ENCODE data around the gene SLC6A19.
"Not testable (repeated sequence)": the region's sequence is repeated elsewhere in the genome, so short reads cannot be mapped to it uniquely, and the experiment has no call there.

The SLC6A19 gene

GRCh38 chr5:1226231-1226630 lies 24.8 kb downstream of the SLC6A19 start:
- no peak for DNase-seq

- no peak for DNase-seq
Measured at GRCh38 chr5:1226839-1227581, 25.6 kb downstream of the SLC6A19 start.

DNA sequence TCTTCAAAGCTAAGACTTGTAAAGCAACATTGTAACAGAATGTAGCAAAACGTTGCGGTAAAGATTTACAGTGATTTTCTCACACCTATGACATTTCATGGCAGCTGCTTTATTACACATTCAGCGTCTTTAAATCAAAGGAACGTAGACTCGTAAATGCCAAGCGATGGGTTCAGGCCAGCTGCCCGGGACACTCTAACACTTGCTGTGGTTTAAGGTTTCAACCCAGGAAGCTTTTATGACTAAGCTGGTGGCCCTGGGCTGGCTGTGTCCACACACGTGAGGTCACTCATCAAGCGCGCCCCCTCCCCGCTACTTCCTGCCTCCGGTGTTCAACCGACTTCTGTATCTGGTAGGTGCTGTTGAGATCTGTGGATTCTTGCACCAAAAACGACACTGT lies 26.3 kb downstream of the SLC6A19 start:
- DNase-seq = no peak

- no peak for DNase-seq
Measured at GRCh38 chr5:1228120-1228519, 26.7 kb downstream of the SLC6A19 start.

DNA sequence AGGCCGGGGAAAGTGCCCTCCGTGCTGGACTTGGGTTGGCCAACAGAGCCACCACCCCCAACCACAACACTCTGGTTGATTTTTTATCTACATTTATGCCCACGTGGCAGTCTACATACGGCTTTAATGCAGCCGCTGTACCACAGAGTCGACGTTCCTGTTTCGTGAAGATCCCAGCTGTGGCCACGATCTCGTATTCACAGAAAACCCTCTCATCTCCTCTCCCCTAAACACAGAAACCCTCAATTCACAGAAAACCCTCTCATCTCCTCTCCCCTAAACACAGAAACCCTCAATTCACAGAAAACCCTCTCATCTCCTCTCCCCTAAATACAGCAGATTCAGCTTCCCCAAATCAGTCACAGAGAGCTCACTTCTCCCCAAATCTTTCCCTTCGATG lies 27.6 kb downstream of the SLC6A19 start:
- not testable (repeated sequence) for DNase-seq

- DNase-seq = no peak
Measured at GRCh38 chr5:1229822-1230221, 28.4 kb downstream of the SLC6A19 start.

DNA sequence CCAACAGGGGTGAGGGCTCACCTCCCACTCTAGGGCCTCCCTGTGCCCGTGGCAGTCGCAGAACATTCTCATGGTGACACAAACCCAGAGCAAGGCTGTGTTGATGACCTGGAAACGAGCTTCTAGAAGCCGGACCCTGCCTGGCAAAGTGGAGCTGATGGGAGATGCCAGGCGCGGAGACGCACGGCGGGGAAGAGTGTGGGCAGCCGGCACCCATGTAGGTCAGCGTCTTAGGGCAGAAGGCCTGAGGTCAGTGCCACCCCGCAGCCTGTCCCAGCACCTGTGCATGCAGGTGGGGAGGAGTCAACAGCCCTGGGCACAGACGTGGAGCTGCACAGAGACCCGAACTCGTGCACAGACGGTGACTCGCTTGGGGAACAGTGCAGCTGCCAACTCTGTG lies 29.2 kb downstream of the SLC6A19 start:
- no peak for DNase-seq

- no peak for DNase-seq
Measured at GRCh38 chr5:1231354-1231905, 30.0 kb downstream of the SLC6A19 start.

DNA sequence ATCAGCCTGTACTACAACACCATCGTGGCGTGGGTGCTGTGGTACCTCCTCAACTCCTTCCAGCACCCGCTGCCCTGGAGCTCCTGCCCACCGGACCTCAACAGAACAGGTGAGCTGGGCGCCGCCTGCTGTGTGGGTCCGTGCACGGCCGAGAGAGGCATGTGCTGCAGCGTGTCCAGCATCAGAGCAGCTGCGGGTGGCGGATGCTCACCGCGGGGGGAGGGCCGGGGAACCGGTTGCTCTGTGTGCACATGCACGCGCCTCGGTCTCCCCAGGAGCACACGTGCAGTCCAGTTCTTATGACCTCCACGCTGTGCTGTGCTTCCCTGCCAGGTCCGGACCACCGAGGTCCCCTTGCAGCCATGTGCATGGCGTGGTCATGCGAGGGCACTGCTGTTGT lies 31.4 kb downstream of the SLC6A19 start:
- DNase-seq = no peak

GRCh38 chr5:1235379-1235778 lies 34.0 kb downstream of the SLC6A19 start:
- DNase-seq = no peak

GRCh38 chr5:1235838-1236237 lies 34.4 kb downstream of the SLC6A19 start:
- no peak for DNase-seq

GRCh38 chr5:1239505-1240251 lies 38.3 kb downstream of the SLC6A19 start:
- no peak for DNase-seq

GRCh38 chr5:1240496-1241260 lies 39.3 kb downstream of the SLC6A19 start:
- DNase-seq = no peak

DNA sequence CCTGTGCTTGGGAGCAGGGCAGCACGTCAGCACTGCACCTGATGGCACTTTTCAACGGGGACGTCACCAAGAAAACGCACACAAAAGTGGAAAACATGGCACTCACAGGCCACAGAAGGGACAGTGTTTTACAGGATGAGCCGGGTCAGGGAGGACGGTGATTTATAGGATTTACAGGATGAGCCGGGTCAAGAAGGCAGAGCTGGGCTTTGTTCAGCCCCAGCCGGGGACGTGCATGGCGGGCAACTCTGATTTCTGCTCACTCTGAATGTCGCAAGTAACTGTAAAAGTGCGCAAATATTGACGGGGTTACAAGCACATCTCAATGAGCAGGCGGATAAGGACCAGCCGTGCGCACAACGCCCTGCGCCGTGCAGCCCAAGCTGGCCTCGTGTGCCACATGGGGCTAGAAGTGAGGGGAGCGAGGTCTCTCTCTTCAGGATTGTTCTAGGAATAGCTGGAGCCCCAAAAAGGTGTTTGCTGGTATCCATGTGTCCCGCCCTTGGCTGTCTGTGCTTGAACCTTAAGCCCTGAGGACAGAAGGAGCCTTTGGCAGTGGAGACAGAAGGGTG lies 40.2 kb downstream of the SLC6A19 start:
- no peak for DNase-seq

DNA sequence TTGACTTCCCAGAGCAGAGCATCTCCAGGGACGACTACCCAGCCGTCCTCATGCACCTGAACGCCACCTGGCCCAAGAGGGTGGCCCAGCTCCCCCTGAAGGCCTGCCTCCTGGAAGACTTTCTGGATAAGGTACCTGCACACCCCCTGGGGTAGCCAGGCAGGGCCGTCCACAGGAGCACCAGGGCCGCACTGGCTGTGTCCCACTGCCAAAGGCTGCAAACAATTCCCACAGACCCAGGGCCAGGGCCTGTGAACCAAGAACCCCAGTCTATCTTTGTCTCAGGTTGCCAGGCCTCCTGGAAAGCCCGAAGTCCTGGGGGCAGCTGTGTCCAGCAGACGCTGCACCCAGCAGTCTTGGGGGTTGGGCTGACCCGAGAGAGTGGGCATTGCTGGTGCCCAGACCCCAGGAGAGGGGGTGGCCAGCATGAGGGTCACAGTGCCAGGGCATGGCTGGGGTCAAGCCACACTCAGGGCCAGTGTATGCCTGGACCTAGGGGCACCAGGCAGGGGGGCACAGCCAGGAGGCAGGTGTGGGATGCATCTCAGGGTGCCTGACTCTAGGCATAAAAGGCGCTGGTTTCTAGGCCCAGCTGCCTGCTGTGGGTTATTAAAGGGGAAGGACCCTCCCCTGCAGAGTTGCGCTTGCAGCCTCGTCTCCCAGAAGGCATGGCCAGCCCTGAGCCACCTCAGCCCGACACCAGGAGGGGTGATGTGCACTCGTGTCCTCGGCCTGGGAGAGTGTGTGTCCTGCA lies 41.5 kb downstream of the SLC6A19 start:
- DNase-seq = no peak

- no peak for DNase-seq
Measured at GRCh38 chr5:1243487-1244130, 42.2 kb downstream of the SLC6A19 start.

DNA sequence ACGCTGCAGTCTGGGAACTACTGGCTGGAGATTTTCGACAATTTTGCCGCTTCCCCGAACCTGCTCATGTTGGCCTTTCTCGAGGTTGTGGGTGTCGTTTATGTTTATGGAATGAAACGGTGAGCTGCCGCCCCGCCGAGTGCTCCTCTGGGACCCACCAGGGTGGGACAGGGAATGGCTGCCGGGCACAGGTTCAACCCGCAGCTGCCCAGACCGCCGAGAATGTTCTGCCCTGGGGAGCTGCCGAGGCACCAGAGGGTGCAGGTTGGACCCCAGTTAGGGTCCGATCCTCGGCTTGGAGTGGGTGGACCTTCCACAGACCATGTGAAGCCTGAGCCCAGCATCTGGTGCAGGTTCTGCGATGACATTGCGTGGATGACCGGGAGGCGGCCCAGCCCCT lies 42.9 kb downstream of the SLC6A19 start:
- DNase-seq = no peak

DNA sequence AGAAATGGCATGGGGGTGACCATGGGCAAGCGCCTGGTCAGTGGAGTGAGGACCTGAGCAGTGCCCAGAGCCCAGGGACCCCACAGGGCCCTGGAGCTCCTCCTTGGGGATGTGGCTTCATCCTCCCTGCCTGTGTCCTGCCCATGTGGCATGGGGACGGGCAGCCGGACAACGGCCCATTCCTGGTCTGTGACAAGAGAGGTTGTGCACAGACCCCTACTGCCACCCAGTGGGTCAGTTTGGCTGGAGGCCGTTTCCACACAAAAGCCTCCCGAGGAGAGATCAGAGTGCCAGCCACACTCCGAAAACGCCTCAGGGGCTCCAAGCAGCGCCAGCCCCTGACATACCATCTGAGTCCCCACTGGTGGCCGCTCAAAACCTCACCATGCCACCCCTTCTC lies 43.6 kb downstream of the SLC6A19 start:
- no peak for DNase-seq

DNA sequence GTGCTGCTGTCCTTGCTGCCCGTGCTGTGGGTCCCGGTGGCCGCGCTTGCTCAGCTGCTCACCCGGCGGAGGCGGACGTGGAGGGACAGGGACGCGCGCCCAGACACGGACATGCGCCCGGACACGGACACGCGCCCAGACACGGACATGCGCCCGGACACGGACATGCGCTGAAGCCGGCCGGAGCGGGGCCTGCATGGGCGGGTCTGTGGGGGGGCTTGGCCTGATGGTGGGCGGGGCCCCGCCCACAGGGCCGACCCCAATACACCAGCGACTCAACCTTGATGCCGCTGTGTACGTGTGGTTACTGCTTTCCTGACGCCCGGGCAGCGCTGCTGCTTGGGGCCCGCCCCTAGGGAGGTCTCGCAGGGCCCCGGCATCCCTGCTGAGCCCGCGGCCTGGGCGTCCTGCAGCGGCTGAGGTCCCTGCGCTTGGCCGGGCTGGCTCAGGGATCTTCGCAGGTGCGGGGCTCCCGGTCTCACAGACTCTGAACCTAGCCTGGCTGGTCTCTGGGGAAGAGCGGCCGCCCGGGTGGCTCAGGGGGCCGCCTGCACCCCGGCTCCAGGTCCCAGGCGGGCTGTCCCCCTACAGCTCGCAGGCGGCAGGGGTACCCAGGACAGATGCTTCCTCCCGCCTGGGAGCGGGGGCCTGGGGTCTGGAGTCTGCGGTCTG lies 44.6 kb downstream of the SLC6A19 start:
- DNase-seq = no peak

- no peak for DNase-seq
Measured at GRCh38 chr5:1246711-1247431, 45.5 kb downstream of the SLC6A19 start.

Measured in activated gamma-delta T cell (primary cell).